Transverse colon (tissue), 4 donors: Measurements from ENCODE around the gene MCOLN2. TPM values are rescaled to one million over a fixed set of nuclear protein-coding genes. Genes with fewer than 3 reads are reported as not detected.

Experiments used
- DNase-seq: peaks from one replicate; pipeline ENCODE4 v3.0.0-alpha.2; 2019
- H3K27ac ChIP-seq, 4 donors: fragments of 200-600 bp; sonication (generic); 2 replicates each; pipeline ENCODE4 v1.5.1; 2016 to 2018; ENCODE audit warnings: inconsistent platforms in 4 of 4
- H3K27me3 ChIP-seq: fragments of 200-600 bp; sonication (generic); 2 replicates; pipeline ENCODE4 v1.5.1; 2017; ENCODE audit warnings: inconsistent platforms
- H3K36me3 ChIP-seq, 4 donors: fragments of 200-600 bp; sonication (generic); 2 replicates each; pipeline ENCODE4 v1.5.1; 2017 to 2019; ENCODE audit warnings: inconsistent platforms in 4 of 4
- H3K4me1 ChIP-seq, 4 donors: fragments of 200-600 bp; sonication (generic); 2 replicates each; pipeline ENCODE4 v1.5.1; 2017 to 2020; ENCODE audit warnings: inconsistent platforms in 4 of 4
- H3K4me3 ChIP-seq, 4 donors: fragments of 200-600 bp; sonication (generic); 1 replicate in 1 of 4; 2 replicates in 3 of 4; pipeline versions ENCODE4 v1.5.1 to v1.6.1; 2017 to 2019; ENCODE audit warnings: inconsistent platforms in 4 of 4
- H3K9me3 ChIP-seq, 2 donors: fragments of 200-600 bp; sonication (generic); 2 replicates each; pipeline ENCODE4 v1.5.1; 2017 to 2019; ENCODE audit warnings: inconsistent platforms in 2 of 2
- CTCF ChIP-seq, 5 experiments: fragments of 200-600 bp in 3 of 5; fragments of 450-650 bp in 2 of 5; sonication (generic) in 3 of 5; IDR thresholded peaks; 1 replicate in 2 of 5; 2 replicates in 3 of 5; pipeline ENCODE4 v1.5.1; 2016 to 2017; ENCODE audit warnings: antibody characterized with exemption in 5 of 5, inconsistent platforms in 3 of 5, mild to moderate bottlenecking in 2 of 5, moderate library complexity in 1 of 5
- EP300 ChIP-seq: sonication (generic); formaldehyde crosslinking; IDR thresholded peaks from one replicate; pipeline ENCODE4 v1.6.1; 2017; ENCODE audit warnings: antibody characterized with exemption, low read depth
- POLR2A ChIP-seq: fragments of 450-650 bp; IDR thresholded peaks from one replicate; pipeline ENCODE4 v1.6.1; 2016; ENCODE audit warnings: antibody characterized with exemption, mild to moderate bottlenecking, moderate library complexity
- POLR2AphosphoS5 ChIP-seq, 3 donors: sonication (generic); formaldehyde crosslinking; IDR thresholded peaks; one replicate each; pipeline ENCODE4 v1.6.1; 2016; ENCODE audit warnings: antibody characterized with exemption in 3 of 3
- WGBS, 2 donors: methylation state at CpG; one replicate each; pipeline ENCODE4 v1.1.5; 2018; ENCODE audit warnings: low coverage in 1 of 2; 5-methylcytosine and 5-hydroxymethylcytosine counted together
- in situ Hi-C, 4 donors: fragments of 200-750 bp; cut with MboI; loops; one replicate each; pipeline versions ENCODE4 v1.15.0 to v1.15.1; 2017; ENCODE audit warnings: low sequenced_read_pairs in 3 of 4, low pct_ligation_motif_present in 1 of 4, low pct_unique_long_range_greater_than_20kb in 1 of 4
- intact Hi-C: fragments of 100-400 bp; cut with DNase I; formaldehyde crosslinking; loops from one replicate; pipeline ENCODE4 v1.15.1; 2023; ENCODE audit warnings: low total_unique reads
- total RNA-seq, 4 donors: library from RNA; depleted of rRNA; stranded (reverse); fragments of >200 nt; gene quantifications; one replicate each; pipeline ENCODE4 v1.1.0, GENCODE V29; 2016

The MCOLN2 gene
- total RNA-seq, 4 donors from 2014 or later: 15.7 to 133 (median 82.7) TPM

DNA sequence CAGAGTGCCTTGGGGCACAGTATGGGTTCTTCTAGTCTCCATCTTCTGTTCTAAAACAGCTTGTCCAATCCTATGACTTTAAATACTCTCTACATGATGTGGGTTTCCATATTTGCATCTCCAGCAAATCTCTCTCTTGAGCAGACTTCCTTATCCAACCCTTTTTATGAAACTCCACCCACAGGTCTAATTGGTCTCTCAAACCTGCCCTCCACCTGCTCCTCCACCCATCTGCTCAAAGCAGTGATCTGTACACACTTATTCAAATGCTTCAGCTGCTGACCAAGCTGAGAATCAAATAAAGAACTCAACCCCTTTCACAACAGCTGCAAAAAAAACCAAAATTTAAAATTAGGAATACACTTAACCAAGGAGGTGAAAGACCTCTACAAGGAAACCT lies 11.5 kb downstream of the MCOLN2 start:
- no peaks in the 10 kb centered on the region for H3K4me1 ChIP-seq
- H3K27ac ChIP-seq: no peak overlapping the region
- in situ Hi-C loops (no loop called here), intact Hi-C loops (no loop called here)
- H3K4me3 ChIP-seq: no peak overlapping the region
- H3K36me3 ChIP-seq: no peaks in the 10 kb centered on the region
- no peak for TF ChIP-seq POLR2A
- TF ChIP-seq EP300: no peak
- TF ChIP-seq POLR2AphosphoS5 (IDR thresholded peaks at IDR 0.05): no peak
- no peak for TF ChIP-seq CTCF (IDR thresholded peaks at IDR 0.05)
- H3K9me3 ChIP-seq: no peaks in the 10 kb centered on the region
- H3K27me3 ChIP-seq: no peaks in the 10 kb centered on the region
- DNase-seq: no peak

- in situ Hi-C loops (no loop called here), intact Hi-C loops (no loop called here)
- no peaks in the 10 kb centered on the region for H3K9me3 ChIP-seq
- peak overlapping the region in 1 of 4 donors; percentile 48 for H3K27ac ChIP-seq
- H3K4me1 ChIP-seq: no peaks in the 10 kb centered on the region
- WGBS, 2 donors: 56 to 60% methylated on average over 2 of the region's 2 CpGs
- no peak for TF ChIP-seq POLR2AphosphoS5 (IDR thresholded peaks at IDR 0.05)
- no peak for TF ChIP-seq POLR2A
- no peak for TF ChIP-seq CTCF (IDR thresholded peaks at IDR 0.05)
- TF ChIP-seq EP300: no peak
- H3K36me3 ChIP-seq: no peaks in the 10 kb centered on the region
- no peak for DNase-seq
- H3K4me3 ChIP-seq: no peak overlapping the region
- no peaks in the 10 kb centered on the region for H3K27me3 ChIP-seq
Observed at GRCh38 chr1:84982395-84982794, 14.5 kb downstream of the MCOLN2 start.

DNA sequence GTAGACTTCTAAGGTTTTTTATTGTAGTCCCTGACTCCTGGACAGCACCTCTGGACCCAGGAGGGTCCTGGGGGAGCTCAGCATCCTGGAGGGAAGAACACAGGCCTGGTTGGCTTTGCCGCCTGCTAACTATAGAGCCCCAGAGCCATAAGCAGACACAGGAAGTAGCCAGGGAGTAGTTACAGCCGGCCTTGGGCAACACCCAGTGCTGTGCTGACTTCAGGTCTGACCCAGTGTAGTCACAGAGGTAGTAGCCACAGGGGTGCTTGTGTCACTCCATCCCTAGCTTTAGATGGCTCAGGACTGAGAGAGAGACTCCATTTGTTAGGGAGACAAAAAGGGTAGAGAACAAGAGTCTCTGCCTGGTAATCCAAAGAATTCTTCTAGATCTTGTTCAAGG lies 21.9 kb downstream of the MCOLN2 start:
- no peak for TF ChIP-seq POLR2AphosphoS5 (IDR thresholded peaks at IDR 0.05)
- no peak for TF ChIP-seq CTCF (IDR thresholded peaks at IDR 0.05)
- TF ChIP-seq POLR2A: no peak
- no peak for TF ChIP-seq EP300
- in situ Hi-C loops: no loop called here
- 36% methylated on average over 2 of the region's 2 CpGs; no CpG with 5 or more reads in 1 of the 2 donors for WGBS, 2 donors

GRCh38 chr1:84973498-84974334 lies 23.2 kb downstream of the MCOLN2 start:
- in situ Hi-C loops: loop anchor here in 1 of 4 donors (25.0 kb wide), 1 partner anchor 264 kb away; no protein-coding TSS in a partner anchor
- no peak for TF ChIP-seq POLR2A
- no peak for TF ChIP-seq CTCF (IDR thresholded peaks at IDR 0.05)
- H3K4me1 ChIP-seq: peaks cover 0 to 23% (median 10%) of the 10 kb centered on the region in 4 donors
- no peaks in the 10 kb centered on the region for H3K36me3 ChIP-seq
- WGBS, 2 donors: 77 to 86% methylated on average over 2 to 7 of the region's 7 CpGs
- no peak overlapping the region for H3K27ac ChIP-seq
- no peaks in the 10 kb centered on the region for H3K9me3 ChIP-seq
- DNase-seq: no peak
- intact Hi-C loops: no loop called here
- no peaks in the 10 kb centered on the region for H3K27me3 ChIP-seq
- no peak overlapping the region for H3K4me3 ChIP-seq

More for the DNA sequence above, 21.9 kb downstream of the MCOLN2 start:
- Histone ChIP-seq H3K9me3 (no peaks in the 10 kb centered on the region), H3K4me1 (peaks cover 0 to 23% (median 10%) of the 10 kb centered on the region in 4 donors), H3K27me3 (no peaks in the 10 kb centered on the region), H3K27ac (no peak overlapping the region), H3K4me3 (no peak overlapping the region), H3K36me3 (no peaks in the 10 kb centered on the region)
- DNase-seq: no peak
- intact Hi-C loops: no loop called here
